Measurements from ENCODE around the gene ABCA9.
"Not testable (repeated sequence)": the region's sequence is repeated elsewhere in the genome, so short reads cannot be mapped to it uniquely, and the experiment has no call there.

Gene ABCA9

GRCh38 chr17:68954146-68954896 is 106.4 kb downstream of the ABCA9 start:
- DNase-seq: no peak

DNA sequence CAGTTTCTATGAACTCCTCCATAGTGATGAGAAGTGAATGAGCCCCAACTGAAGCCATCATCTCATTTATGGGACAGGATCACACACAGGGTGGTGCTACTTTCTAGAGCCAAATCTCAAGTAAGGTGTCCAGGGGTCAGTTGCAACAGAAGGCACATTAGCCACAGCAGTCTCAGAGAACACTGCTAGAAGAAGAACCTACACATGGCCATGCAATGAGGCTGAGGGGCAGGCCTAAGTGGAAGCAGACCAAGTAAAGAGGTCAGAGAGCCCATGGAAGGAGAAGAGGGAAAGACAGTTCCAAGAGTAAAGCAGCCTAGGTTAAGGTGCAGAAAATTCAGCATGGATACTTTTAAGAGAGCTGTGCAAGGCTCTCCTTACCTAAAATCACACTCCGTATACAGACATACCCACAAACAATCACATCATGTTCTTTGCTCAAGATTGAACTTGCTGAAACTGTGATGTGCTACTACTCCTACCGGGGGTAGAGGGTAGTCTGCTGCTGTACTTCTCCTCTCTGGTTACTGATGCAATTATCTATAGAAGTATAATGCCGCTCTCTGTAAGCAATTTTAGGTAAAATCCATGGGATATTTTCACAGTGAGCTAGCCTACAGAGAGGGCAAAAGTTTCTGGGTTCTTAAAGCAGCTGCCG is 107.3 kb downstream of the ABCA9 start:
- DNase-seq: no peak

DNA sequence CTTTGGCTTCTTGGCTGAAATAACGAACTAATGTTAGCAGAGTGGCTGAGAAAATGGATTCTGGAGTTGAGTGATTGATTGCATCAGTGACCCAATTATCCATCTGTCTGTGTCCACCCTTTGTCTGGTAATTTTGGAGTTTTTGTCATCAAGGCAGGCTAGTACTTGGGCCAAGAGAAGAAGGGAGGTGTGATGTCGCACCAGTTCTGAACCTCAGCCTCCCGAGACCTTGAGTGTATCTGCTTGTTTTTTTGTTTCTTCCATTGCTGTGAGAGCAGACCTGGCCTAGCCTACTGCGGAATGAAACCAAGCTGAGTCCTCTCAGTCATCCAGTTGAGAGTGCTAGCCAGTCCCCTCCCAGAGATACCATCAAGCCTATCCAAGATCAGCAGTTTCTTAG is 110.0 kb downstream of the ABCA9 start:
- DNase-seq: no peak

DNA sequence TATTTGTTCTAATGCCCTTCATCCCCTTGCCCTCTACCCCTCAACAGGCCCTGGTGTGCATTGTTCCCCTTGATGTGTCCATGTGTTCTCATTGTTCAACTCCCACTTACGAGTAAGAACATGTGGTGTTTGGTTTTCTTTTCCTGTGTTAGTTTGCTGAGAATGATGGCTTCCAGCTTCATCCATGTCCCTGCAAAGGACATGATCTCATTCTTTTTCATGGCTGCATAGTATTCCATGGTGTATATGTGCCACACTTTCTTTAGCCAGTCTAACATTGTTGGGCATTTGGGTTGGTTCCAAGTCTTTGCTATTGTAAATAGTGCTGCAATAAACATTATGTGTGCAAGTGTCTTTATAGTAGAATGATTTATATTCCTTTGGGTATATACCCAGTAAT is 112.9 kb downstream of the ABCA9 start:
- DNase-seq: not testable (repeated sequence)

- no peak for DNase-seq
Observed at GRCh38 chr17:68944435-68945035, 116.2 kb downstream of the ABCA9 start.

DNA sequence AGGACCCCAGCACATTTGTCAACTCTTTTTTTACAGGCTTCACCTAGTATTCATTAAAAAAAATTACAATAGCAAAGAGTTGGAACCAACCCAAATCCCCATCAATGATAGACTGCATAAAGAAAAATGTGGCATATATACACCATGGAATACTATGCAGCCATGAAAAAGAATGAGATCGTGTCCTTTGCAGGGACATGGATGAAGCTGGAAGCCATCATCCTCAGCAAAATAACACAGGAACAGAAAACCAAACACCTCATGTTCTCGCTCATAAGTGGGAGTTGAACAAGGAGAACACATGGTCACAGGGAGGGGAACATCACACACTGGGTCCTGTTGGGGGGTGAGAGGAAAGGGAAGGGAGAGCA is 116.9 kb downstream of the ABCA9 start:
- DNase-seq: not testable (repeated sequence)

GRCh38 chr17:68943123-68943811 is 117.5 kb downstream of the ABCA9 start:
- DNase-seq: no peak

- no peak for DNase-seq
Observed at GRCh38 chr17:68942389-68942788, 118.3 kb downstream of the ABCA9 start.

DNA sequence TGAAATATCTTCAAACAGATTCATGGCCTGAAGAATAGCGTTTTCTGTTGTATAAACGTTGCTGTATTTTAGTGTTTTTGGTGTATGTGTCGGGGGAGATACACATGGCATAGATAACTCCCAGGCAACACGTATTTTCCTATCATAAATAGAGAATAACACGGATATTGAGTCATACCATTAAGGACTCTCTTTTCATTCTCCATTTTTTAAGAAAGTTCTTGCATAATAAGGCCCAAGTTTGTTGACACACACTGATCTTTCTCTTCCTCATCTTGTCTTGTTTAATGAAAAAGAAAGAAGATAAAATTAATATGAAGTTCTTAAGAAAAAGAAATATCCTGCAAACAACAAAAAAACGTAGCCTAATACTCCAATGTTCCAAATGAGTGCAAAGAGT is 119.0 kb downstream of the ABCA9 start:
- no peak for DNase-seq

- no peak for DNase-seq
Observed at GRCh38 chr17:68939195-68939594, 121.5 kb downstream of the ABCA9 start.

GRCh38 chr17:68937890-68938514 is 122.7 kb downstream of the ABCA9 start:
- no peak for DNase-seq

- DNase-seq: no peak
Observed at GRCh38 chr17:68927516-68927915, 133.2 kb downstream of the ABCA9 start.

- DNase-seq: no peak
Observed at GRCh38 chr17:68924793-68925720, 135.7 kb downstream of the ABCA9 start.
